GM18870 (cell line): ENCODE measurements around the gene MSI2.

ENCODE experiments used
- ATAC-seq: cut with Tn5 transposase; IDR thresholded peaks from one replicate; pipeline ENCODE4 v1.9.1; 2021; ENCODE audit warnings: moderate library complexity; ENCODE audit not compliant: unreplicated experiment

MSI2 gene

GRCh38 chr17:57425903-57426880 lies 169.9 kb downstream of the MSI2 start:
- no peak for ATAC-seq

- no peak for ATAC-seq
Observed at GRCh38 chr17:57429966-57430365, 173.6 kb downstream of the MSI2 start.

- no peak for ATAC-seq
Observed at GRCh38 chr17:57431415-57431814, 175.1 kb downstream of the MSI2 start.

GRCh38 chr17:57432507-57433277 lies 176.4 kb downstream of the MSI2 start:
- ATAC-seq: no peak

GRCh38 chr17:57433452-57433851 lies 177.1 kb downstream of the MSI2 start:
- no peak for ATAC-seq

GRCh38 chr17:57434361-57434760 lies 178.0 kb downstream of the MSI2 start:
- no peak for ATAC-seq

GRCh38 chr17:57436565-57436964 lies 180.2 kb downstream of the MSI2 start:
- no peak for ATAC-seq

- ATAC-seq: no peak
Observed at GRCh38 chr17:57438066-57438731, 181.9 kb downstream of the MSI2 start.

GRCh38 chr17:57439651-57440050 lies 183.3 kb downstream of the MSI2 start:
- no peak for ATAC-seq

GRCh38 chr17:57440522-57441269 lies 184.4 kb downstream of the MSI2 start:
- no peak for ATAC-seq

GRCh38 chr17:57441270-57441600 lies 184.9 kb downstream of the MSI2 start:
- ATAC-seq: no peak

GRCh38 chr17:57442401-57442823 lies 186.1 kb downstream of the MSI2 start:
- ATAC-seq: no peak

GRCh38 chr17:57442914-57443571 lies 186.7 kb downstream of the MSI2 start:
- ATAC-seq: no peak

GRCh38 chr17:57443781-57444180 lies 187.5 kb downstream of the MSI2 start:
- no peak for ATAC-seq

- ATAC-seq: no peak
Observed at GRCh38 chr17:57444682-57445450, 188.5 kb downstream of the MSI2 start.

- ATAC-seq: no peak
Observed at GRCh38 chr17:57445772-57446472, 189.6 kb downstream of the MSI2 start.

- ATAC-seq: no peak
Observed at GRCh38 chr17:57447357-57447989, 191.2 kb downstream of the MSI2 start.

GRCh38 chr17:57447990-57448758 lies 191.9 kb downstream of the MSI2 start:
- ATAC-seq: no peak
